ENCODE measurements around the gene PRKAR1B.
A peak's percentile ranks its signal among the peaks of the same experiment; 100 is the strongest.
"Not testable (repeated sequence)": the region's sequence is repeated elsewhere in the genome, so short reads cannot be mapped to it uniquely, and the experiment has no call there.

The PRKAR1B gene

DNA sequence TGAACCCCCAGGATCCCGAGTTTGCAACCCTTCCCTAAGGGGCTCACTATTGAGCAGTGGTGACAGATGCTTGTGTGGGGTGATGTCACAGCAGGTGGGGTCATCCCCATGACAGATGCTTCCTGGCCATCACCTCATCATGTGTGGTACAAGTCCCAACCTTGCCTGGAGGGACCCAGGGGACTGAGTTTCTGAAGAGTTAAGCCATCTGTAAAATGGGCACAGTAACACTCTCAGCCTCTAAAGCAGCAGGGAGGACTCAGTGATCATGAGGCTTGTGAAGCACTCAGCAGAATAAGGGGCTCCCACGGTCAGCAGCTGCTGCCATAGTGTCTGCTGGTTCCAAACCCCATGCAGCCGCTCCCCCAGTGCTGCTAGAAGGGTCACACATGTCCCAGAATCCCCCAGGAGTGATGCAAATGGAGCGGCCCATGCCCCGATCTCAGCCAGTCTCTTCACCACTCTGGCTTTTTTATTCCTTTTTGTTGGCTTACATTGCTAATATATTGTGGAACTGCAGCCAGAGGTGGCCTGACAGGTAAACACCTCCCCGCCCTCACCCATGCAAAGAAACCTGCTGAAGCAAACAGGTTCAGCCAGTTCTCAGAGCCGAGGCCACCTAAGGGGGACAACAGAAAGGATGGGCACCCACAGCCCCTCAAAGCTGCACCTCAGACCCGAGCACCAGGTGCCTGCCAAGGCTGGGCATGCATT is 105.4 kb downstream of the PRKAR1B start:
- no peak for DNase-seq (ENCODE audit: low read depth in 2 of 2)

DNA sequence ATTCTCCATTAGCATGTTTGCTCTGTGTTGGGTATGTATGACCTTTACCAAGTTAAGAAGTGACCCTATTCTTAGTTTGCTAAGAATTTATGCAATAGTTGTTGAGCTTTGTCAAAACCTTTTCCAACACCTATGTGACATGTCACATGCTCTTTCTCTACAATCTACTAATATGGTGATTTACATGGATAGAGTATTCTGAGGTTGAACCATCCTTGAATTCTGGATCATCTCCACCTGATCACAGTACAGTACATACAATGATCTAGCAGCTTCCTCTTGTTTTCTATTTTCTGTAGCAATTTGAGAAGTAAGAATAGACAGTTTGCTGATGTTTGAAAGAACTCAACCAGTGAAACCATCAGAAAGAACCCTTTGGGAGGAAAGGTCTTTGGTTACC is 106.2 kb downstream of the PRKAR1B start:
- no peak for DNase-seq (ENCODE audit: low read depth in 2 of 2)

GRCh38 chr7:620056-620455 is 107.0 kb downstream of the PRKAR1B start:
- DNase-seq (ENCODE audit: low read depth in 2 of 2) = no peak

GRCh38 chr7:619368-619840 is 107.7 kb downstream of the PRKAR1B start:
- DNase-seq (ENCODE audit: low read depth in 2 of 2) = no peak

GRCh38 chr7:618539-619367 is 108.3 kb downstream of the PRKAR1B start:
- DNase-seq (ENCODE audit: low read depth in 2 of 2) = peak in 1 of 2 donors; percentile 50

GRCh38 chr7:617614-618538 is 109.2 kb downstream of the PRKAR1B start:
- no peak for DNase-seq (ENCODE audit: low read depth in 2 of 2)

GRCh38 chr7:613442-614140 is 113.5 kb downstream of the PRKAR1B start:
- no peak for DNase-seq (ENCODE audit: low read depth in 2 of 2)

DNA sequence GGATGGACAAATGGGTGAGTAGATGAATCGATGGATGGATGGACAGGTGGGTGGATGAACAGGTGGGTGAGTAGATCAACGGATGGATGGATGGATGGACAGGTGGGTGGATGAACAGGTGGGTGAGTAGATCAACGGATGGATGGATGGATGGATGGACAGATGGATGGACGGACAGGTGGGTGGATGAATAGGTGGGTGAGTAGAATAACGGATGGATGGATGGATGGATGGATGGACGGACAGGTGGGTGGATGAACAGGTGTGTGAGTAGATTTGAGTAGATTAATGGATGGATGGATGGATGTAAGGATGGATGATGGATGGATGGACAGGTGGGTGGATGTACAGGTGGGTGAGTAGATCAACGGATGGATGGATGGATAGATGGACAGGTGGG is 115.2 kb downstream of the PRKAR1B start:
- DNase-seq (ENCODE audit: low read depth in 2 of 2) = not testable (repeated sequence)

GRCh38 chr7:611281-611810 is 115.7 kb downstream of the PRKAR1B start:
- no peak for DNase-seq (ENCODE audit: low read depth in 2 of 2)

GRCh38 chr7:610531-611280 is 116.4 kb downstream of the PRKAR1B start:
- DNase-seq (ENCODE audit: low read depth in 2 of 2) = no peak

DNA sequence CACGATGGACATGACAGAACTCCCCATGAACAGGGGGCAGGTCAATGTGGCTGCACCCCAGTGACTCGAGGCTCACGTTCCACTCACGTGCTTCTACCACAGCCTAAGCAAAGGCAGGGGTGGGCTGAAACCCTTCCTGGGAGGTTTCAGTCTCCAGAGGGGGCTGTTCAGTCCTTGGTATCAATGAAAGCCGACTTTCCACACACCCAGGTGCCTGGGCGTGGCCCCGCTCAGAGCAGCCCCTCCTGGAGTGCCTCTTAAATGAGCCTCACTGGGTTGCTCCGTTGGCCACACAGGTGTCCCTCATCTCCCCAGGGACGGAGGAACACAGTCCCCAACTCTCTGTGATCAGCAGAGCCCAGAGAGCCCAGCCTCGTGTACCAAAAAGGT is 116.9 kb downstream of the PRKAR1B start:
- DNase-seq (ENCODE audit: low read depth in 2 of 2) = no peak

GRCh38 chr7:609365-609764 is 117.7 kb downstream of the PRKAR1B start:
- DNase-seq (ENCODE audit: low read depth in 2 of 2) = no peak

DNA sequence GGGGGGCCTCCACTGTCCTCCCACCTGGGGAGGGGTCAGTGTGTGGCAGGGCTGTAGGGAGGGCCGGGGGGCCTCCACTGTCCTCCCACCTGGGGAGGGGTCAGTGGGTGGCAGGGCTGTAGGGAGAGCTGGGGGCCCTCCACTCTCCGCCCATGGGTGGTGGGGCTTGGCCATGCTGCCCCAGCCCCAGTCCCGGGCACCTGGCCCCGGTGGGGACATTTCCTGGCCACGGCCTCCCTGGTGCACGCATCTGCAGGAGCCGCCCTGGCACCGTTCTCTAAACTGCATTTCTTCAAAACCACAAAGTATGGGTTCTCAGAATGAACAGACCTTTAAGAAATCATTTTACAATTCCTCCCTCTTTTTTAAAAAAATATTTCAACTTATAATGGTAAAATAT is 118.1 kb downstream of the PRKAR1B start:
- no peak for DNase-seq (ENCODE audit: low read depth in 2 of 2)

DNA sequence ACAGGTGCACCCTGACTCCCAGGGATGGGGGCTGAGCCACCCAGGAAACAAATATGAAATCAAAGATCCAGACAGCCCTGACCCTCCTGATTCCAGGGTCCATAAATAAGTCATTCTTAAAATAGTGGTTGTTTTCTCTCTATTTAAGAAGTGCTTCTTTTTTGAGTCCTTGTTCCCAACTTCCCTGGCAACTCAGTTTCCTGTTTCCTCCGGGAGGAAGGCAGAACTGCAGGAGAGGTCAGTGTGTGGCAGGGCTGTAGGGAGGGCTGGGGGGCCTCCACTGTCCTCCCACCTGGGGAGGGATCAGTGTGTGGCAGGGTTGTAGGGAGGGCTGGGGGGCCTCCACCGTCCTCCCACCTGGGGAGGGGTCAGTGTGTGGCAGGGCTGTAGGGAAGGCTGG is 118.7 kb downstream of the PRKAR1B start:
- DNase-seq (ENCODE audit: low read depth in 2 of 2) = no peak

DNA sequence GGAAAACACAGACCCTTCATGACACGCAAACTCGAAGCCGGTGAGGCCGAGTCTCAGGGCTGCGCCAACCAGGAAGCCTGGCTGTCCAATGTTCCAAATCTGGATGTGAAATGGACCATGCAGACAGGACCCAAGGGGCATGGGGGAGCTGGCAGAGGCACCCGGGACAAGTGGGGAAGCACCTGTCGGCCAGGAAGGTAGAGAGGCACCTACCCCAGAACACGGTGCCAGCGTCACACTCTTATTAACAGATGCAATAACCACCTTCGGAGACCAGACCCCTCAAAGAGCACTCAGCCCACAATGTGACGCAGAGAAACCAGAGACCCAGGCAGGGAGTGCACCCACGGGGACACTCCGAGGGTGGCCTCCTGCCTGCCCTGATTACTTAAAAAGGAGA is 119.1 kb downstream of the PRKAR1B start:
- DNase-seq (ENCODE audit: low read depth in 2 of 2) = no peak

DNA sequence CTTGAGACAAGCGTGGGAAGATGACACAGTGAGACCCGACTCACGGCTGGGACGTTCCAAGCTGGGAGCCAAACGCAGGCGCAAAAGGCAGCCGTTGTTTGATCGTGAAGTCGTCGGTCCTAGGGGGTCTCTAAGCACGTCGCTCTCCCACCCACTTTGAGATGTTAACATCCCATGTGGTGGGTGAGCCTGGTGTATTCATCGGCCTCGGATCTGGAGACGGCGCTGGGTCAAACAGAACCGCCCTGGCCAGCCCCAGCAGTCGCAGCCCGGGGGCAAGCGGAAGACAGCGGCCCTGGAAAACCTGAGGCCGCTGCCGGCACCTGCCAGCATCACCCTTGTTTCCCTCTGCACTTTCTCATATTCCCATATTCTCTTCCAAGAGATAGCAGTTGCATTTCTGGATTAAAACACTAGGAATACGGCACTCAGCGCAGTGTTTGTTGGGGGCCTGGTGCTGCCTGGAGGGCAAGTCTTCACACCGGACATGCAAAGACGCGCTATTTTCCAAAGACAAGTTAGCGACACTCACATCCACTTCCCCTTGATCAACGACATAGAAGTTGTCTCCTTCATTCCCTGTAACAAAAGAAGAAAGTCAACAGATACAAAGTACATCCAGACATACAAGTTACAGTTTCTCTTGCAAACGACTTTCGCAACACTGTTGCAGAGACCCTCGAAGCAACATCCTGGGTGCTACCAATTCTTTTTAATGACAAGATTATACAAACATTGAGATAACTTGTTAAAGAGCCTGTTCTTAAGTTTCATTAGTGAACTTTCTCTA is 121.2 kb downstream of the PRKAR1B start:
- no peak for DNase-seq (ENCODE audit: low read depth in 2 of 2)

GRCh38 chr7:604884-605531 is 122.1 kb downstream of the PRKAR1B start:
- DNase-seq (ENCODE audit: low read depth in 2 of 2) = no peak

GRCh38 chr7:604001-604883 is 122.8 kb downstream of the PRKAR1B start:
- peak; percentile 91 to 93 for DNase-seq (ENCODE audit: low read depth in 2 of 2)

All from stimulated activated CD8-positive, alpha-beta memory T cell treated with anti-CD3 and anti-CD28 coated beads, Interleukin-2, amount 100 ng/mL, for 1 hour (primary cell).